CD8-positive, alpha-beta memory T cell (primary cell): Measurements from ENCODE around the gene BPTF. TPM values are rescaled to one million over a fixed set of nuclear protein-coding genes. Genes with fewer than 3 reads are reported as not detected.
"Not testable (repeated sequence)": the region's sequence is repeated elsewhere in the genome, so short reads cannot be mapped to it uniquely, and the experiment has no call there.

Experiments used
- CTCF ChIA-PET: fragments of 350-600 bp; sonication (Branson Sonifier 250); formaldehyde crosslinking; loops from one replicate; lab custom pipeline; 2021; ENCODE audit warnings: antibody characterized with exemption; lab: Charles Lee
- POLR2A ChIA-PET: fragments of 350-600 bp; sonication (Branson Sonifier 250); formaldehyde crosslinking; loops from one replicate; lab custom pipeline; 2021; ENCODE audit warnings: antibody characterized with exemption; lab: Charles Lee
- DNase-seq, 5 donors: peaks; one replicate each; pipeline versions ENCODE4 v3.0.0 to v3.0.0-alpha.2; 2020 to 2022; ENCODE audit warnings: mixed read lengths in 1 of 5
- H3K27ac ChIP-seq: one replicate; pipeline ENCODE4 v1.7.0; 2013; ENCODE audit warnings: low read depth, mild to moderate bottlenecking, low read length, moderate library complexity
- H3K27me3 ChIP-seq: 2 replicates; pipeline ENCODE4 v1.7.0; 2013; ENCODE audit warnings: low read length, mild to moderate bottlenecking; ENCODE audit not compliant: insufficient read depth, poor library complexity, severe bottlenecking
- H3K36me3 ChIP-seq: 2 replicates; pipeline ENCODE4 v1.7.0; 2013; ENCODE audit warnings: mild to moderate bottlenecking, low read length, moderate library complexity; ENCODE audit not compliant: insufficient read depth
- H3K4me1 ChIP-seq: 2 replicates; pipeline ENCODE4 v1.7.0; 2013; ENCODE audit warnings: mild to moderate bottlenecking, low read length, moderate library complexity; ENCODE audit not compliant: insufficient read depth
- H3K4me3 ChIP-seq: 2 replicates; pipeline ENCODE4 v1.7.0; 2013; ENCODE audit warnings: mild to moderate bottlenecking, low read length
- H3K9me3 ChIP-seq: 2 replicates; pipeline ENCODE4 v1.7.0; 2013; ENCODE audit warnings: mild to moderate bottlenecking, low read length
- H3K27ac Mint-ChIP-seq, 8 donors: one replicate each; pipeline ENCODE4 v1.8.0; 2020 to 2021; ENCODE audit warnings: mixed read lengths in 8 of 8, mild to moderate bottlenecking in 6 of 8, inconsistent platforms in 3 of 8, moderate library complexity in 3 of 8
- H3K27me3 Mint-ChIP-seq, 2 donors: one replicate each; pipeline ENCODE4 v1.8.0; 2020 to 2021; ENCODE audit warnings: mixed read lengths in 2 of 2, mild to moderate bottlenecking in 1 of 2, moderate library complexity in 1 of 2
- H3K36me3 Mint-ChIP-seq, 3 donors: one replicate each; pipeline ENCODE4 v1.8.0; 2020 to 2021; ENCODE audit warnings: mixed read lengths in 3 of 3, inconsistent platforms in 1 of 3, mild to moderate bottlenecking in 1 of 3
- H3K4me1 Mint-ChIP-seq, 3 donors: one replicate each; pipeline ENCODE4 v1.8.0; 2020 to 2021; ENCODE audit warnings: mixed read lengths in 3 of 3, inconsistent platforms in 1 of 3, mild to moderate bottlenecking in 1 of 3
- H3K4me3 Mint-ChIP-seq, 7 donors: one replicate each; pipeline ENCODE4 v1.8.0; 2020 to 2021; ENCODE audit warnings: mixed read lengths in 7 of 7, mild to moderate bottlenecking in 6 of 7, moderate library complexity in 4 of 7, inconsistent platforms in 2 of 7
- H3K9me3 Mint-ChIP-seq, 5 donors: one replicate each; pipeline ENCODE4 v1.8.0; 2020 to 2022; ENCODE audit warnings: mixed read lengths in 5 of 5, mild to moderate bottlenecking in 3 of 5, moderate library complexity in 2 of 5, inconsistent platforms in 1 of 5
- polyA plus RNA-seq: library from polyadenylated mRNA; unstranded; fragments of 300-500 nt; fragmentation: Illumina TruSeq; gene quantifications from one replicate; pipeline ENCODE4 v1.2.3, GENCODE V29; 2021
- total RNA-seq, 2 experiments: library from RNA; stranded (reverse); gene quantifications; one replicate each; pipeline ENCODE4 v1.2.3, GENCODE V29; 2021

BPTF gene
- total and polyA plus RNA-seq, 3 experiments from 2014 or later = 25.1 to 82.4 (median 78.8) TPM

DNA sequence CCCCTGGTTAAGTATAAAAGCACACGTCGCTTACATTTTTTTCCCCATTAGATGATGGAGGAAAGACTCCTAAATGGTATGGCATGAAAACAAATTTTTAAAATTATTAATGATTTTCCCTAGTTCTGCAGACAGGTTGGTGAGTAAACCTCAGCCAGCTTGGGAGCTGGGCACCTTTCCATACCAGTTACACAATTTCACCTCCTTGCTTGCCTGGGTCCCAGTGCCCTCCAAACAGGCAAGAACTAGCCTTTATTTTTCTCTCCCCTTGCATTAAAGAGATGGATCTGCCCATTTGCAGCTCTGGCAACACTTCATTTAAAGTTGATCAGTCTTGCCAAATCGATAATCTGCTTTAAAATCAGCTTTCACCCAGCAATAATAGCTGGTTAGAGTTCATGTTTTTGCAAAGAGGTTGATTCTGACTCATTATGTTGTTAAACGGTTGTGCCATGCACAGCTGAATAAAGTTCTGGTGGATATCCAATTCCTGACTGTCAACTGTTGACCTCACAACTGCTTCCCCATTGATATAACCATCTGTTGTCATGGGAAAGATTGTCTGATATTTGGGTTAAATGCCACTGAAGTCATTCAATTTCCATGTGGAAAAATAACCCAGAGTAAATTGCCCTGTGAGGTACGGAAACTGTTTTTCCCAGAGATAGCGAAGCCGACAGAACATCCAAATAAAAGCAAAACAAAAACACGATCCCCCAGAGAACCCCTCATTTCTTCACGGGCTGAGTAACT lies 169.7 kb downstream of the BPTF start:
- CTCF ChIA-PET = interaction anchor here (0.8 to 4.1 kb wide), 4 partner anchors 9 to 36 kb away, joined by 4 to 28 read pairs (median 6); no protein-coding TSS in a partner anchor
- peak overlapping the region; percentile 78 to 93 (median 85) for H3K4me3 Mint-ChIP-seq
- H3K27ac ChIP-seq = peak overlapping the region; percentile 10

GRCh38 chr17:67995570-67996263 lies 170.4 kb downstream of the BPTF start:
- H3K4me3 Mint-ChIP-seq = peak overlapping the region; percentile 78 to 93 (median 85)
- peak in 3 of 5 donors; percentile 10 to 25 (median 14) for DNase-seq
- no peaks in the 10 kb centered on the region for H3K9me3 ChIP-seq
- peaks cover 0 to 7% (median 0%) of the 10 kb centered on the region in 3 donors for H3K36me3 Mint-ChIP-seq
- H3K36me3 ChIP-seq = no peaks in the 10 kb centered on the region
- H3K4me3 ChIP-seq = peak overlapping the region; percentile 50
- H3K27me3 ChIP-seq = peaks cover 5% of the 10 kb centered on the region
- no peaks in the 10 kb centered on the region for H3K9me3 Mint-ChIP-seq
- H3K27ac Mint-ChIP-seq = peak overlapping the region in 6 of 8 donors; percentile 7 to 70 (median 46)
- ChIA-PET POLR2A (no interaction called here), CTCF (interaction anchor here (0.8 to 4.1 kb wide), 4 partner anchors 10 to 36 kb away, joined by 4 to 28 read pairs (median 6); no protein-coding TSS in a partner anchor)
- peaks cover 13 to 16% of the 10 kb centered on the region in 2 donors for H3K27me3 Mint-ChIP-seq
- H3K4me1 ChIP-seq = peaks cover 27% of the 10 kb centered on the region
- H3K27ac ChIP-seq = no peak overlapping the region
- H3K4me1 Mint-ChIP-seq = peaks cover 28 to 35% (median 33%) of the 10 kb centered on the region in 3 donors

More for the DNA sequence above, 169.7 kb downstream of the BPTF start:
- peak overlapping the region; percentile 50 for H3K4me3 ChIP-seq
- peaks cover 0 to 7% (median 0%) of the 10 kb centered on the region in 3 donors for H3K36me3 Mint-ChIP-seq
- POLR2A ChIA-PET = interaction anchor here (0.9 to 1.7 kb wide), 3 partner anchors 25 to 40 kb away, joined by 3 to 8 read pairs (median 3); partner anchors contain the start of gene KPNA2
- peaks cover 27% of the 10 kb centered on the region for H3K4me1 ChIP-seq
- no peaks in the 10 kb centered on the region for H3K36me3 ChIP-seq
- H3K27ac Mint-ChIP-seq = peak overlapping the region in 3 of 8 donors; percentile 7 to 64 (median 30)
- H3K27me3 Mint-ChIP-seq = peaks cover 13 to 16% of the 10 kb centered on the region in 2 donors
- H3K9me3 Mint-ChIP-seq = no peaks in the 10 kb centered on the region
- no peak for DNase-seq
- H3K27me3 ChIP-seq = peaks cover 5% of the 10 kb centered on the region
- H3K4me1 Mint-ChIP-seq = peaks cover 28 to 35% (median 33%) of the 10 kb centered on the region in 3 donors
- no peaks in the 10 kb centered on the region for H3K9me3 ChIP-seq

- Histone ChIP-seq H3K4me1 (peaks cover 27% of the 10 kb centered on the region), H3K4me3 (peak within 1 kb of the TSS; percentile 50)
- H3K9me3 ChIP-seq, H3K27ac ChIP-seq, H3K27me3 ChIP-seq, DNase-seq, H3K36me3 Mint-ChIP-seq, POLR2A ChIA-PET, H3K36me3 ChIP-seq, H3K9me3 Mint-ChIP-seq: not testable (repeated sequence)
- peaks cover 28 to 35% (median 33%) of the 10 kb centered on the region in 3 donors for H3K4me1 Mint-ChIP-seq
- H3K4me3 Mint-ChIP-seq = peak within 1 kb of the TSS; percentile 78 to 93 (median 85)
- H3K27me3 Mint-ChIP-seq = peaks cover 13 to 16% of the 10 kb centered on the region in 2 donors
- CTCF ChIA-PET = interaction anchor here (0.8 to 4.1 kb wide), 4 partner anchors 11 to 37 kb away, joined by 4 to 28 read pairs (median 6); no protein-coding TSS in a partner anchor
- H3K27ac Mint-ChIP-seq = peak within 1 kb of the TSS in 7 of 8 donors; percentile 7 to 70 (median 30)
These were observed 171.2 kb downstream of the BPTF start, which contains the start of gene C17orf58 for GRCh38 chr17:67996301-67997171. Gene C17orf58, minus strand, starts transcription at chr17:67996469. Its CDS starts 271 bp downstream, at chr17:67996198.

DNA sequence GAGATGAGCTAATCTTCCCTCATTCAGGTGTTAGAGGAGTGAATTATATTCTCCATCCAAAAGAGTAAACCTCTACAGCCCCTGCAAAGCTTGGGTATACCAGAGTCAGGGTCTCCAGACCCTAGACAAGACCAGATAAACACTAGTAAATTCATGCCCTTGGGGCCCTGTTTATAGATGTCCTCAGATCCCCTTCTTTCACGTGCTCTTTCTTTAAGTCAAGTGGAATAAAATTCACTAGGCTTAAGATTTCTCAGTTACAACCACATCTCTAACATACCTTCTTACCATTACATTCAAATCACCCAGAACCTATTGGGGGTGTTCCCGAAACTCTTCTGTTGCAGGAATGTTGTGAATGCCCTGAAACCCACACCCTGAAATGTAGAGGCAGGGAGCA lies 173.2 kb downstream of the BPTF start:
- Mint-ChIP-seq H3K36me3 (peaks cover 0 to 2% (median 0%) of the 10 kb centered on the region in 3 donors), H3K4me3 (peak overlapping the region in 2 of 7 donors; percentile 4 to 43), H3K27ac (peak overlapping the region in 1 of 8 donors; percentile 79), H3K27me3 (peaks cover 11 to 16% of the 10 kb centered on the region in 2 donors), H3K4me1 (peaks cover 22 to 28% (median 26%) of the 10 kb centered on the region in 3 donors), H3K9me3 (no peaks in the 10 kb centered on the region)
- Histone ChIP-seq H3K9me3 (no peaks in the 10 kb centered on the region), H3K4me3 (no peak overlapping the region), H3K27ac (no peak overlapping the region), H3K4me1 (peaks cover 20% of the 10 kb centered on the region), H3K27me3 (peaks cover 5% of the 10 kb centered on the region), H3K36me3 (no peaks in the 10 kb centered on the region)
- POLR2A ChIA-PET = no interaction called here
- no peak for DNase-seq
- CTCF ChIA-PET = interaction anchor here (1.2 kb wide), 1 partner anchor 29 kb away, joined by 3 read pairs; no protein-coding TSS in a partner anchor

DNA sequence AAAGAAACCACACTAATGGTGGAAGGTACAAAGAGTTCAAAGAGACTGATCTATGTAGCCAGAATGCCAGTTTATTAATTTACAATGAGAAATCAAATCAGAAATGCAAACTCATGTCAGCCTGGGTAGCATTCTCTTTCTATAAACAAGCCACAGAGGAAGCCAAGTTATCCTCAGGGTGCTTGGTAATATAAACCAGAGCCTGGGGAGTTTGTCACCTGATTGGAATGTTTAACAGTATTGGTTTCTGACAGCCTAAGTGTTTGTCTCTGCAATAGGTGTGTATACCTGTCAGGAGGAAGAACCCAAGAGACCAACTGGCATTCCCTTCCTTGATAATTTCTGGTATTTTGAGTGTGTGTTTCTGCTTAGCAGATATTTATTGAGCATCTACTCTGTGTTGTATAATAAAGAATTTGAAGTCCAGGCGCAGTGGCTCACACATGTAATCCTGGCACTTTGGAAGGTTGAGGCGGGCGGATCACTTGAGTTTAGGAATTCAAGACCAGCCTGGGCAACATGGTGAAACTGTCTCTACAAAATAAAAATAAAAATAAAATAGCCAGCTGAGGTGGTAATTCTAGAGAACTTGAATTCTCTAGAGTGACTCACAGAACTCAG lies 174.1 kb downstream of the BPTF start:
- POLR2A ChIA-PET = no interaction called here
- H3K27me3 Mint-ChIP-seq = peaks cover 11 to 16% of the 10 kb centered on the region in 2 donors

GRCh38 chr17:68004201-68004600 lies 178.9 kb downstream of the BPTF start:
- CTCF ChIA-PET = no interaction called here
- H3K27ac Mint-ChIP-seq = no peak overlapping the region
- peaks cover 0 to 3% of the 10 kb centered on the region in 2 donors for H3K27me3 Mint-ChIP-seq
- Histone ChIP-seq H3K36me3 (no peaks in the 10 kb centered on the region), H3K4me3 (no peak overlapping the region), H3K27ac (no peak overlapping the region), H3K9me3 (no peaks in the 10 kb centered on the region), H3K4me1 (no peaks in the 10 kb centered on the region), H3K27me3 (no peaks in the 10 kb centered on the region)
- H3K4me3 Mint-ChIP-seq = no peak overlapping the region
- H3K4me1 Mint-ChIP-seq = no peaks in the 10 kb centered on the region
- POLR2A ChIA-PET = no interaction called here
- no peaks in the 10 kb centered on the region for H3K36me3 Mint-ChIP-seq
- DNase-seq = no peak
- no peaks in the 10 kb centered on the region for H3K9me3 Mint-ChIP-seq

More for the DNA sequence above, 174.1 kb downstream of the BPTF start:
- Histone ChIP-seq H3K27ac (no peak overlapping the region), H3K27me3 (peaks cover 5% of the 10 kb centered on the region), H3K9me3 (no peaks in the 10 kb centered on the region), H3K4me3 (no peak overlapping the region), H3K4me1 (peaks cover 16% of the 10 kb centered on the region), H3K36me3 (no peaks in the 10 kb centered on the region)
- Mint-ChIP-seq H3K9me3 (no peaks in the 10 kb centered on the region), H3K27ac (peak overlapping the region in 1 of 8 donors; percentile 47), H3K4me1 (peaks cover 20 to 23% (median 22%) of the 10 kb centered on the region in 3 donors), H3K4me3 (no peak overlapping the region), H3K36me3 (peaks cover 0 to 2% (median 0%) of the 10 kb centered on the region in 3 donors)
- CTCF ChIA-PET = no interaction called here
- DNase-seq = no peak

GRCh38 chr17:68006797-68007196 lies 181.5 kb downstream of the BPTF start:
- Histone ChIP-seq H3K4me1 (no peaks in the 10 kb centered on the region), H3K9me3 (no peaks in the 10 kb centered on the region), H3K27me3 (no peaks in the 10 kb centered on the region), H3K27ac (no peak overlapping the region), H3K36me3 (no peaks in the 10 kb centered on the region), H3K4me3 (no peak overlapping the region)
- peaks cover 4 to 6% (median 5%) of the 10 kb centered on the region in 3 donors for H3K4me1 Mint-ChIP-seq
- no peaks in the 10 kb centered on the region for H3K36me3 Mint-ChIP-seq
- peaks cover 0 to 3% of the 10 kb centered on the region in 2 donors for H3K27me3 Mint-ChIP-seq
- CTCF ChIA-PET = interaction anchor here (1.5 to 6.1 kb wide), 2 partner anchors 11 to 13 kb away, joined by 3 to 28 read pairs; partner anchors contain the start of gene C17orf58
- H3K4me3 Mint-ChIP-seq = no peak overlapping the region
- POLR2A ChIA-PET = interaction anchor here (0.7 kb wide), 1 partner anchor 262 kb away, joined by 5 read pairs; no protein-coding TSS in a partner anchor
- DNase-seq = no peak
- H3K27ac Mint-ChIP-seq = no peak overlapping the region
- H3K9me3 Mint-ChIP-seq = no peaks in the 10 kb centered on the region
